Left renal pelvis (tissue), 4 donors: ENCODE data around the gene SPNS2. TPM values are rescaled to one million over a fixed set of nuclear protein-coding genes. Genes with fewer than 3 reads are reported as not detected.

Experiments used
- DNase-seq, 4 donors: peaks; one replicate each; pipeline ENCODE4 v3.0.0-alpha.2; 2013; ENCODE audit warnings: low read depth in 4 of 4, low spot score in 3 of 4
- polyA plus RNA-seq, 4 donors: library from polyadenylated mRNA; unstranded; fragments of 120-200 nt; gene quantifications; one replicate each; pipeline ENCODE4 v1.2.1, GENCODE V29; 2013; ENCODE audit not compliant: insufficient read length in 4 of 4

Gene SPNS2
- polyA plus RNA-seq, 4 donors, result 3.1 to 57.6 (median 30.3) TPM

GRCh38 chr17:4502466-4503154 lies 3.9 kb downstream of the SPNS2 start:
- DNase-seq, result no peak

GRCh38 chr17:4503283-4504025 lies 4.8 kb downstream of the SPNS2 start:
- no peak for DNase-seq

- DNase-seq, result no peak
These were observed 5.5 kb downstream of the SPNS2 start for GRCh38 chr17:4504188-4504587.

- DNase-seq, result no peak
These were observed 6.5 kb downstream of the SPNS2 start for GRCh38 chr17:4505187-4505586.

- no peak for DNase-seq
These were observed 7.6 kb downstream of the SPNS2 start for GRCh38 chr17:4506175-4506813.

GRCh38 chr17:4506892-4507291 lies 8.2 kb downstream of the SPNS2 start:
- DNase-seq, result no peak

- no peak for DNase-seq
These were observed 8.9 kb downstream of the SPNS2 start for GRCh38 chr17:4507361-4508111.

GRCh38 chr17:4508207-4508606 lies 9.5 kb downstream of the SPNS2 start:
- DNase-seq, result no peak

- DNase-seq, result no peak
These were observed 10.7 kb downstream of the SPNS2 start for GRCh38 chr17:4509401-4509800.

GRCh38 chr17:4509923-4510617 lies 11.4 kb downstream of the SPNS2 start:
- DNase-seq, result no peak

- DNase-seq, result no peak
These were observed 11.9 kb downstream of the SPNS2 start for GRCh38 chr17:4510618-4510941.

GRCh38 chr17:4511199-4511932 lies 12.7 kb downstream of the SPNS2 start:
- DNase-seq, result no peak

- no peak for DNase-seq
These were observed 13.8 kb downstream of the SPNS2 start for GRCh38 chr17:4512156-4513112.

- no peak for DNase-seq
These were observed 14.7 kb downstream of the SPNS2 start for GRCh38 chr17:4513113-4514032.

- peak in 2 of 4 donors; percentile 65 to 67 for DNase-seq
These were observed 15.5 kb downstream of the SPNS2 start for GRCh38 chr17:4514206-4514605.

GRCh38 chr17:4514779-4515178 lies 16.1 kb downstream of the SPNS2 start:
- no peak for DNase-seq

GRCh38 chr17:4515501-4515900 lies 16.8 kb downstream of the SPNS2 start:
- no peak for DNase-seq

- DNase-seq, result no peak
These were observed 18.1 kb downstream of the SPNS2 start for GRCh38 chr17:4516735-4517134.
